Trophoblast cell (in vitro differentiated cells and primary cell): ENCODE measurements around the gene PPIE.

ENCODE experiments used
- DNase-seq, 2 donors: peaks; one replicate each; pipeline ENCODE4 v3.0.0-alpha.2; 2016
- H2AFZ ChIP-seq: 2 replicates; pipeline ENCODE4 v1.6.1; 2013; ENCODE audit warnings: low read length, moderate library complexity, mild to moderate bottlenecking; ENCODE audit not compliant: insufficient read depth, poor library complexity
- H2AK5ac ChIP-seq: 2 replicates; pipeline ENCODE4 v1.6.1; 2013; ENCODE audit warnings: mild to moderate bottlenecking, low read length
- H2BK120ac ChIP-seq: 2 replicates; pipeline ENCODE4 v1.6.1; 2013; ENCODE audit warnings: low read length, mild to moderate bottlenecking, moderate library complexity; ENCODE audit not compliant: insufficient read depth, poor library complexity
- H2BK12ac ChIP-seq: 2 replicates; pipeline ENCODE4 v1.6.1; 2013; ENCODE audit warnings: mild to moderate bottlenecking, low read length, moderate library complexity
- H2BK5ac ChIP-seq: 2 replicates; pipeline ENCODE4 v1.6.1; 2013; ENCODE audit warnings: low read length, low read depth, moderate library complexity, mild to moderate bottlenecking; ENCODE audit not compliant: poor library complexity
- H3K14ac ChIP-seq: 2 replicates; pipeline ENCODE4 v1.6.1; 2013; ENCODE audit warnings: mild to moderate bottlenecking, low read length
- H3K18ac ChIP-seq: 2 replicates; pipeline ENCODE4 v1.6.1; 2013; ENCODE audit warnings: mild to moderate bottlenecking, low read length
- H3K23ac ChIP-seq: 2 replicates; pipeline ENCODE4 v1.6.1; 2013; ENCODE audit warnings: low read length
- H3K27ac ChIP-seq: 2 replicates; pipeline ENCODE4 v1.5.1; 2013; ENCODE audit warnings: low read depth, mild to moderate bottlenecking, inconsistent platforms, low read length, moderate library complexity
- H3K27me3 ChIP-seq: 2 replicates; pipeline ENCODE4 v1.6.1; 2013; ENCODE audit warnings: inconsistent platforms, mild to moderate bottlenecking, low read length, moderate library complexity; ENCODE audit not compliant: insufficient read depth
- H3K36me3 ChIP-seq, 2 experiments: 1 replicate in 1 of 2; 2 replicates in 1 of 2; pipeline ENCODE4 v1.6.1; 2013; ENCODE audit warnings: low read length in 2 of 2, mild to moderate bottlenecking in 2 of 2, moderate library complexity in 1 of 2; ENCODE audit not compliant: insufficient read depth in 2 of 2, control insufficient read depth in 1 of 2
- H3K4ac ChIP-seq: 2 replicates; pipeline ENCODE4 v1.6.1; 2013; ENCODE audit warnings: low read depth, mild to moderate bottlenecking, low read length, moderate library complexity
- H3K4me1 ChIP-seq, 2 experiments: 1 replicate in 1 of 2; 2 replicates in 1 of 2; pipeline ENCODE4 v1.6.1; 2013; ENCODE audit warnings: low read length in 2 of 2, mild to moderate bottlenecking in 2 of 2, moderate library complexity in 1 of 2; ENCODE audit not compliant: insufficient read depth in 2 of 2, control insufficient read depth in 1 of 2
- H3K4me2 ChIP-seq: 2 replicates; pipeline ENCODE4 v1.6.1; 2013; ENCODE audit warnings: inconsistent platforms, mild to moderate bottlenecking, low read length, moderate library complexity
- H3K4me3 ChIP-seq: 2 replicates; pipeline ENCODE4 v1.5.1; 2013; ENCODE audit warnings: mild to moderate bottlenecking, low read depth, low read length, inconsistent platforms
- H3K79me1 ChIP-seq: one replicate; pipeline ENCODE4 v1.6.1; 2013; ENCODE audit warnings: low read length
- H3K79me2 ChIP-seq: 2 replicates; pipeline ENCODE4 v1.6.1; 2013; ENCODE audit warnings: low read length, mild to moderate bottlenecking; ENCODE audit not compliant: control insufficient read depth, insufficient read depth, poor library complexity
- H3K9ac ChIP-seq: 2 replicates; pipeline ENCODE4 v1.6.1; 2013; ENCODE audit warnings: mild to moderate bottlenecking, low read length
- H3K9me3 ChIP-seq: 2 replicates; pipeline ENCODE4 v1.6.1; 2013; ENCODE audit warnings: low read depth, mild to moderate bottlenecking, control low read depth, inconsistent platforms, low read length; ENCODE audit not compliant: insufficient read depth
- H4K12ac ChIP-seq: 2 replicates; pipeline ENCODE4 v1.6.1; 2013; ENCODE audit warnings: low read depth, mild to moderate bottlenecking, low read length, moderate library complexity
- H4K8ac ChIP-seq: 2 replicates; pipeline ENCODE4 v1.6.1; 2013; ENCODE audit warnings: low read depth, mild to moderate bottlenecking, low read length, moderate library complexity
- H4K91ac ChIP-seq: one replicate; pipeline ENCODE4 v1.6.1; 2013; ENCODE audit warnings: low read depth, mild to moderate bottlenecking, low read length, moderate library complexity
- WGBS: extraction: QIAGEN DNeasy Blood & Tissue Kit; methylation state at CpG from one replicate; pipeline ENCODE4 v1.1.7; 2013; ENCODE audit warnings: missing lambda C conversion rate; ENCODE audit not compliant: insufficient read length, insufficient coverage; ENCODE audit errors: extremely low coverage; 5-methylcytosine and 5-hydroxymethylcytosine counted together

The PPIE gene

GRCh38 chr1:39695016-39695415 is 43.7 kb upstream of the PPIE start:
- H3K4me1 ChIP-seq: peaks cover 5 to 7% of the 10 kb centered on the region in 2 experiments
- WGBS: no CpG with 5 or more reads among the region's 1 CpG

GRCh38 chr1:39696448-39696847 is 42.2 kb upstream of the PPIE start:
- peaks cover 5% of the 10 kb centered on the region for H3K9me3 ChIP-seq
- H2BK5ac ChIP-seq: no peak overlapping the region
- no CpG with 5 or more reads among the region's 1 CpG for WGBS
- H3K14ac ChIP-seq: no peak overlapping the region
- H3K23ac ChIP-seq: no peak overlapping the region
- H2BK120ac ChIP-seq: no peak overlapping the region
- H3K79me1 ChIP-seq: no peaks in the 10 kb centered on the region
- no peak overlapping the region for H2AFZ ChIP-seq
- DNase-seq: no peak
- no peak overlapping the region for H3K9ac ChIP-seq
- H3K4me3 ChIP-seq: no peak overlapping the region
- no peak overlapping the region for H4K8ac ChIP-seq
- H3K27me3 ChIP-seq: peaks cover 37% of the 10 kb centered on the region
- no peak overlapping the region for H3K4me2 ChIP-seq
- no peak overlapping the region for H4K91ac ChIP-seq
- H3K27ac ChIP-seq: no peak overlapping the region
- H2BK12ac ChIP-seq: no peak overlapping the region
- no peak overlapping the region for H3K18ac ChIP-seq
- no peak overlapping the region for H2AK5ac ChIP-seq
- H4K12ac ChIP-seq: no peak overlapping the region
- H3K4me1 ChIP-seq: peaks cover 3 to 4% of the 10 kb centered on the region in 2 experiments
- no peak overlapping the region for H3K4ac ChIP-seq
- no peaks in the 10 kb centered on the region for H3K36me3 ChIP-seq
- no peaks in the 10 kb centered on the region for H3K79me2 ChIP-seq

More at GRCh38 chr1:39695016-39695415, 43.7 kb upstream of the PPIE start:
- Histone ChIP-seq H3K27me3 (peaks cover 48% of the 10 kb centered on the region), H3K4me3 (no peak overlapping the region), H4K8ac (no peak overlapping the region), H4K91ac (no peak overlapping the region), H3K18ac (no peak overlapping the region), H2AFZ (no peak overlapping the region), H3K23ac (no peak overlapping the region), H3K4me2 (no peak overlapping the region), H3K36me3 (no peaks in the 10 kb centered on the region), H3K9ac (no peak overlapping the region), H3K79me1 (no peaks in the 10 kb centered on the region), H2AK5ac (no peak overlapping the region), H4K12ac (no peak overlapping the region), H2BK120ac (no peak overlapping the region), H2BK12ac (no peak overlapping the region), H3K79me2 (no peaks in the 10 kb centered on the region), H3K4ac (no peak overlapping the region), H3K27ac (no peak overlapping the region), H2BK5ac (no peak overlapping the region), H3K14ac (no peak overlapping the region), H3K9me3 (peaks cover 10% of the 10 kb centered on the region)
- DNase-seq: no peak

GRCh38 chr1:39698568-39698967 is 40.1 kb upstream of the PPIE start:
- H3K27me3 ChIP-seq: peaks cover 23% of the 10 kb centered on the region
- H3K79me2 ChIP-seq: no peaks in the 10 kb centered on the region
- no peak overlapping the region for H3K18ac ChIP-seq
- H2BK120ac ChIP-seq: no peak overlapping the region
- no peak overlapping the region for H3K14ac ChIP-seq
- no peaks in the 10 kb centered on the region for H3K4me1 ChIP-seq
- H3K36me3 ChIP-seq: no peaks in the 10 kb centered on the region
- no peak overlapping the region for H3K4me2 ChIP-seq
- no peak overlapping the region for H4K8ac ChIP-seq
- no peak overlapping the region for H2BK5ac ChIP-seq
- no peak overlapping the region for H2AK5ac ChIP-seq
- no peak overlapping the region for H3K4ac ChIP-seq
- no peak overlapping the region for H3K27ac ChIP-seq
- no peak overlapping the region for H3K9ac ChIP-seq
- H2BK12ac ChIP-seq: no peak overlapping the region
- no peak overlapping the region for H4K12ac ChIP-seq
- peaks cover 3% of the 10 kb centered on the region for H3K9me3 ChIP-seq
- H4K91ac ChIP-seq: no peak overlapping the region
- no CpG with 5 or more reads among the region's 4 CpGs for WGBS
- H3K4me3 ChIP-seq: no peak overlapping the region
- no peak for DNase-seq
- no peak overlapping the region for H3K23ac ChIP-seq
- H3K79me1 ChIP-seq: no peaks in the 10 kb centered on the region
- H2AFZ ChIP-seq: no peak overlapping the region

- Histone ChIP-seq H3K4ac (no peak overlapping the region), H3K14ac (no peak overlapping the region), H3K4me2 (no peak overlapping the region), H3K27me3 (peaks cover 22% of the 10 kb centered on the region), H3K9ac (no peak overlapping the region), H2BK120ac (no peak overlapping the region), H2BK5ac (no peak overlapping the region), H3K23ac (no peak overlapping the region), H3K79me1 (no peaks in the 10 kb centered on the region), H2BK12ac (no peak overlapping the region), H3K18ac (no peak overlapping the region), H4K12ac (no peak overlapping the region), H4K8ac (no peak overlapping the region), H3K9me3 (peaks cover 3% of the 10 kb centered on the region), H3K36me3 (no peaks in the 10 kb centered on the region), H2AK5ac (no peak overlapping the region), H3K4me3 (no peak overlapping the region), H4K91ac (no peak overlapping the region), H2AFZ (no peak overlapping the region), H3K79me2 (no peaks in the 10 kb centered on the region), H3K4me1 (no peaks in the 10 kb centered on the region), H3K27ac (no peak overlapping the region)
- WGBS: no CpG with 5 or more reads among the region's 3 CpGs
- no peak for DNase-seq
Measured at GRCh38 chr1:39699419-39699818, 39.3 kb upstream of the PPIE start.
